Activated naive CD4-positive, alpha-beta T cell treated with anti-CD3 and anti-CD28 coated beads, Interleukin-2, amount 10 ng/mL, durations not matched to agents 5 hours and 36 hours (primary cell): Measurements from ENCODE around the gene TMEM271. TPM values are rescaled to one million over a fixed set of nuclear protein-coding genes. Genes with fewer than 3 reads are reported as not detected.

Experiments
- total RNA-seq, 2 experiments: library from RNA; stranded (reverse); gene quantifications; one replicate each; pipeline ENCODE4 v1.2.3, GENCODE V29; 2021

The TMEM271 gene
- not detected for total RNA-seq

GRCh38 chr4:576245-576821 is at the start of gene TMEM271:
Gene TMEM271 (minus strand): TSS chr4:576295. CDS start chr4:576062, 233 bp downstream.

GRCh38 chr4:624705-625590 is 48.9 kb upstream of the TMEM271 start, which contains the start of gene PDE6B:
Gene PDE6B (plus strand): TSS chr4:625573. CDS start chr4:625627, 54 bp downstream.

Other genes starting within 250 kb of the TMEM271 start
- gene ZNF141, start 238.5 kb downstream of the TMEM271 start, total RNA-seq, result 10 to 100 TPM; 29.9 to 32.3 TPM
- gene ZNF721, start 77.1 kb downstream of the TMEM271 start, total RNA-seq, result 10 to 100 TPM; 39.7 to 40.3 TPM
- 10 to 100 TPM; 61.4 to 62.0 TPM for gene PIGG, start 77.1 kb downstream of the TMEM271 start, total RNA-seq
- 10 to 100 TPM; 19.2 to 19.3 TPM for gene PDE6B, start 49.3 kb upstream of the TMEM271 start, total RNA-seq
- gene ATP5ME, start 98.0 kb upstream of the TMEM271 start, total RNA-seq, result 100 to 1,000 TPM; 221 to 227 TPM
- gene MYL5, start 98.2 kb upstream of the TMEM271 start, total RNA-seq, result 10 to 100 TPM; 19.3 to 21.4 TPM
- gene SLC49A3, start 112.9 kb upstream of the TMEM271 start, total RNA-seq, result under 1 TPM; 0.30 to 0.31 TPM
- gene PCGF3, start 129.5 kb upstream of the TMEM271 start, total RNA-seq, result 10 to 100 TPM; 54.1 to 54.9 TPM
- 1 to 10 TPM; 2.5 to 2.6 TPM for gene CPLX1, start 249.8 kb upstream of the TMEM271 start, total RNA-seq